B cell (primary cell): ENCODE results near the gene ORAI3. TPM values are rescaled to one million over a fixed set of nuclear protein-coding genes. Genes with fewer than 3 reads are reported as not detected.

ENCODE experiments used
- ATAC-seq: fragments of 200-7000 bp; cut with Tn5 transposase; one replicate; pipeline ENCODE4 v1.10.0; 2021; ENCODE audit warnings: low read depth, mild to moderate bottlenecking, moderate number of reproducible peaks, moderate library complexity
- CTCF ChIA-PET: fragments of 350-600 bp; sonication (Branson Sonifier 250); formaldehyde crosslinking; loops from one replicate; lab custom pipeline; 2021; ENCODE audit warnings: antibody characterized with exemption, inconsistent platforms; lab: Charles Lee
- POLR2A ChIA-PET: fragments of 350-600 bp; sonication (Branson Sonifier 250); formaldehyde crosslinking; loops from one replicate; lab custom pipeline; 2021; ENCODE audit warnings: antibody characterized with exemption; lab: Charles Lee
- DNase-seq: peaks from one replicate; pipeline ENCODE4 v3.0.0; 2013
- H2AFZ ChIP-seq: 2 replicates; pipeline ENCODE4 v1.6.1; 2012; ENCODE audit warnings: mild to moderate bottlenecking, low read depth, low read length; ENCODE audit not compliant: insufficient read depth, poor library complexity, severe bottlenecking
- H3K27ac ChIP-seq, 2 donors: 1 replicate in 1 of 2; 2 replicates in 1 of 2; pipeline ENCODE4 v1.5.1; 2012 to 2013; ENCODE audit warnings: low read length in 2 of 2, mild to moderate bottlenecking in 2 of 2, moderate library complexity in 1 of 2
- H3K27me3 ChIP-seq, 4 experiments: fragments of 200-600 bp in 1 of 4; sonication (generic) in 1 of 4; replicated peaks in 1 of 4; 1 replicate in 2 of 4; 2 replicates in 2 of 4; pipeline versions ENCODE4 v1.6.1 to v1.7.0; 2013 to 2016; ENCODE audit warnings: low read length in 3 of 4, mild to moderate bottlenecking in 2 of 4, mixed read lengths in 1 of 4, moderate library complexity in 1 of 4; ENCODE audit not compliant: insufficient read depth in 4 of 4, control insufficient read depth in 3 of 4; ENCODE audit errors: control extremely low read depth in 1 of 4
- H3K36me3 ChIP-seq, 2 experiments: replicated peaks in 1 of 2; 1 replicate in 1 of 2; 2 replicates in 1 of 2; pipeline versions ENCODE4 v1.6.1 to v1.7.1; 2013; ENCODE audit warnings: low read length in 1 of 2; ENCODE audit not compliant: insufficient read depth in 2 of 2, control insufficient read depth in 1 of 2; ENCODE audit errors: control extremely low read depth in 1 of 2, extremely low read depth in 1 of 2
- H3K4me1 ChIP-seq, 2 donors: fragments of 200-600 bp in 1 of 2; sonication (generic) in 1 of 2; 1 replicate in 1 of 2; 2 replicates in 1 of 2; pipeline versions ENCODE4 v1.5.1 to v1.6.1; 2013 to 2017; ENCODE audit warnings: low read length in 2 of 2; ENCODE audit not compliant: control insufficient read depth in 2 of 2, insufficient read depth in 2 of 2
- H3K4me2 ChIP-seq: replicated peaks from 2 replicates; pipeline ENCODE3; 2012; ENCODE audit warnings: mild to moderate bottlenecking, low read depth, low read length; ENCODE audit not compliant: poor library complexity, severe bottlenecking
- H3K4me3 ChIP-seq, 5 experiments: fragments of 200-600 bp in 1 of 5; sonication (generic) in 1 of 5; 1 replicate in 3 of 5; 2 replicates in 2 of 5; pipeline versions ENCODE4 v1.5.1 to v1.7.0; 2011 to 2016; ENCODE audit warnings: low read length in 4 of 5, mild to moderate bottlenecking in 4 of 5, low read depth in 2 of 5, control low read depth in 1 of 5, moderate library complexity in 1 of 5; ENCODE audit not compliant: insufficient read depth in 1 of 5; ENCODE audit errors: control extremely low read depth in 1 of 5, extremely low read depth in 1 of 5
- H3K79me2 ChIP-seq: fragments of 200-600 bp; sonication (generic); one replicate; pipeline ENCODE4 v1.6.0; 2016; ENCODE audit warnings: low read length; ENCODE audit not compliant: control insufficient read depth, insufficient read depth
- H3K9ac ChIP-seq: fragments of 200-600 bp; sonication (generic); 2 replicates; pipeline ENCODE4 v1.6.1; 2017; ENCODE audit warnings: mild to moderate bottlenecking, low read length, moderate library complexity
- H3K9me3 ChIP-seq, 3 donors: one replicate each; pipeline versions ENCODE4 v1.6.1 to v1.7.1; 2013; ENCODE audit warnings: low read length in 2 of 3; ENCODE audit not compliant: control insufficient read depth in 2 of 3, insufficient read depth in 1 of 3; ENCODE audit errors: control extremely low read depth in 1 of 3
- H4K20me1 ChIP-seq: 2 replicates; pipeline ENCODE4 v1.6.0; 2012; ENCODE audit warnings: mild to moderate bottlenecking, low read length; ENCODE audit not compliant: insufficient read depth, control insufficient read depth, poor library complexity, severe bottlenecking
- H3K27ac Mint-ChIP-seq: one replicate; pipeline ENCODE4 v1.8.0; 2021; ENCODE audit warnings: mixed read lengths
- H3K27me3 Mint-ChIP-seq: one replicate; pipeline ENCODE4 v1.8.0; 2021; ENCODE audit warnings: mixed read lengths
- H3K4me1 Mint-ChIP-seq: one replicate; pipeline ENCODE4 v1.8.0; 2021; ENCODE audit warnings: mixed read lengths
- H3K4me3 Mint-ChIP-seq: one replicate; pipeline ENCODE4 v1.8.0; 2021; ENCODE audit warnings: mixed read lengths
- H3K9me3 Mint-ChIP-seq: one replicate; pipeline ENCODE4 v1.8.0; 2022; ENCODE audit warnings: mixed read lengths; ENCODE audit not compliant: insufficient read depth
- CTCF ChIP-seq: fragments of 200-600 bp; IDR thresholded peaks from one replicate; pipeline ENCODE4 v1.8.0; 2022; ENCODE audit warnings: antibody characterized with exemption, mild to moderate bottlenecking
- EZH2 ChIP-seq: IDR thresholded peaks from 2 replicates; pipeline ENCODE4 v1.6.1; 2012; ENCODE audit warnings: borderline replicate concordance, low read depth, mild to moderate bottlenecking, moderate library complexity, low read length; ENCODE audit not compliant: insufficient read depth, poor library complexity, severe bottlenecking
- WGBS: methylation state at CpG from one replicate; pipeline ENCODE4 v1.1.5; 2013; ENCODE audit warnings: missing lambda C conversion rate; ENCODE audit not compliant: insufficient coverage; 5-methylcytosine and 5-hydroxymethylcytosine counted together
- intact Hi-C: fragments of 100-400 bp; cut with micrococcal nuclease; formaldehyde crosslinking; loops from one replicate; pipeline ENCODE4 v1.10.0; 2022
- polyA plus RNA-seq: library from polyadenylated mRNA; depleted of rRNA; stranded (reverse); fragments of >200 nt; gene quantifications from 2 replicates; pipeline ENCODE4 v1.2.3, GENCODE V29; 2012
- total RNA-seq, 2 donors: library from RNA; stranded (reverse); fragments of 120-200 nt in 1 of 2; gene quantifications; 1 replicate in 1 of 2; 2 replicates in 1 of 2; pipeline versions ENCODE4 v1.2.3 to v1.2.4, GENCODE V29; 2013 to 2022

ORAI3 gene
- total and polyA plus RNA-seq, 2 donors (not counting 1 experiment from before 2014, with no cell fraction given): 32.2 to 51.8 TPM

- Histone ChIP-seq H3K4me3 (no peak overlapping the region), H3K27ac (no peak overlapping the region), H3K4me2 (no peak overlapping the region), H3K9me3 (no peaks in the 10 kb centered on the region), H2AFZ (no peak overlapping the region), H3K79me2 (no peaks in the 10 kb centered on the region), H4K20me1 (no peaks in the 10 kb centered on the region), H3K36me3 (peaks cover 0 to 14% of the 10 kb centered on the region in 2 experiments), H3K4me1 (peaks cover 0 to 11% of the 10 kb centered on the region in 2 donors), H3K9ac (no peak overlapping the region), H3K27me3 (no peaks in the 10 kb centered on the region)
- CTCF ChIA-PET: interaction anchor here (2.3 to 5.0 kb wide), 2 partner anchors 15 to 23 kb away, joined by 4 to 23 read pairs; no protein-coding TSS in a partner anchor
- Mint-ChIP-seq H3K9me3 (no peaks in the 10 kb centered on the region), H3K4me1 (peaks cover 13% of the 10 kb centered on the region), H3K27me3 (no peaks in the 10 kb centered on the region), H3K4me3 (no peak overlapping the region), H3K27ac (no peak overlapping the region)
- WGBS: 95% methylated on average over 15 of the region's 22 CpGs
- no peak for ATAC-seq
- DNase-seq: no peak
- TF ChIP-seq CTCF: no peak
- no peak for TF ChIP-seq EZH2
- intact Hi-C loops: no loop called here
- POLR2A ChIA-PET: interaction anchor here (0.6 to 0.9 kb wide), 3 partner anchors 83 to 186 kb away, joined by 3 to 4 read pairs (median 4); no protein-coding TSS in a partner anchor
These were observed 21.7 kb upstream of the ORAI3 start for GRCh38 chr16:30926937-30927788.
